ENCODE measurements around the gene TRIM37. TPM values are rescaled to one million over a fixed set of nuclear protein-coding genes. Genes with fewer than 3 reads are reported as not detected.

TRIM37 gene
- polyA plus RNA-seq, 4 donors = 25.3 to 30.7 (median 26.4) TPM

- DNase-seq (ENCODE audit: low read depth in 4 of 4, low spot score in 3 of 4) = no peak
Measured at GRCh38 chr17:59049798-59050197, 56.9 kb downstream of the TRIM37 start.

GRCh38 chr17:59047616-59048015, 59.1 kb downstream of the TRIM37 start:
- DNase-seq (ENCODE audit: low read depth in 4 of 4, low spot score in 3 of 4) = no peak

- DNase-seq (ENCODE audit: low read depth in 4 of 4, low spot score in 3 of 4) = no peak
Measured at GRCh38 chr17:59046192-59046591, 60.5 kb downstream of the TRIM37 start.

DNA sequence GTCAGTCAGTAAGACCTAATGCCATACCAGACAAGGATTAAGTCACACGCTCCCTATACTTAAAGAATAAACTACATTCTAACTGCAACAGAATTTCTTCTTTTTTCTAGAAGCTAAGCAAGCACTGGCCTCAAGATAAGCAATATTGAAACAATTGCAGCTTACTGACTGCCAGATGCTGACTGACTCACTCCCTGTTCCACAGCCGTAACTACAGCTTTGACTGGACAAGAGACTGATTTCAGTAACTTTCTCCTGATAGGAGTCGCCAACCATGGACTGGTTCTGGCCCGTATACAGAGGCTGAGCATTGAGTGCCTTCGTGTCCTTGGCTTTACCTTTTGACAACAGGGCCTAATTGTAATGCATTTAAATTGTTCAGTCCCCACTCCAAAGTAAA, 67.9 kb downstream of the TRIM37 start:
- no peak for DNase-seq (ENCODE audit: low read depth in 4 of 4, low spot score in 3 of 4)

DNA sequence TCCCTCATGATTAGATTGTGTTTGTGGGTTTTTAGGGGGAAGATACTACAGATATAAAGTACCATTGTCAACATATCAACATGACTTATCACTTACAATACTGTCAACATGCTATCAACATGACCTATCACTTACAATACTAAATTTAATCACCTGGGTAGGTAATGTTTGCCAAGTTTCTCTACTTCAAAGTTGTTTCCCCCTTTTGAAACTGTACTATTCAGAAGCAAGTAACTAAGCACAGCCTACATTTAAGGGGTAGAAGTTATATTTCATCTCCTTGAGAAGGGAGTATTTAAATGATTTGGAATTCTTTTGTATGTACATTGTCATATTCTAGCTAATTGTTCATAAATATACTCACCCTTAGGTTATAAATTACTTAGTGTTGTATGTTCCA, 68.7 kb downstream of the TRIM37 start:
- DNase-seq (ENCODE audit: low read depth in 4 of 4, low spot score in 3 of 4) = no peak

DNA sequence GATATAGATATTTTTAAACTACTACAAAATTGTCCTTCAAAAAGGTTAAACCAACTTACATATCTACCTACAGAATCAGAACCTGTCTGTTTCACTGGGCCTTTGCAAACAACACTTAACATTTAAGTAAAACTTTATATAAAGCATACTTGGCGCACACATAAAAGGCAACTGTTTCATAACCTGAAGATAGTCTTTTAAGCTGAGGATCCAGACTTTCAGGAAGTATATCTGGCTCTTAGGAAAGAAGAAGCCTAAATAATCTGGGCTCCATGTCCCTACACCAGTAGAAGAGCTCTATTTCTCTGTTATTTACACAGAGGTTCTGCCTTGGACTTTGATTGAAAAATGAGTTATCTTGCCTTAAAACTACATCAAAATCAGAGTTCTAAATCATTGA, 75.9 kb downstream of the TRIM37 start:
- DNase-seq (ENCODE audit: low read depth in 4 of 4, low spot score in 3 of 4) = no peak

DNA sequence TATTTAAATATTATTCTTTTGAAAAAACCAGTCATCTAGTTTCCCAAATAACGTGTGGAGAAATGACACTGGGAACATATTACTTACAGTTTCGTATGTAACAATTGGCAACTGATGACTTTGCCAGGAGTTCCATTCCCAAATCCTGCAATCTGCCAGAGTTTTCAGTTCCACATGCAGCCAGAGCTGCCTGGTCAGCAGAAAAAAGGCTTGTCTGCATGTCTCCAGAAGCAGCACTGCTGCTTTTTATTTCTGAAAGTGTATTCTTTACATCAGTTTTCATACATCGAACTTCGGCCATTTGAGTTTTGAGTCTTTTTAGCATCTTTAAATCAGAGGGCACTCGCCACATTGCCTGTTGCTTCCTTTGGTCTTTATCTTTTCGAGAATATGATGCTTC, 78.4 kb downstream of the TRIM37 start:
- DNase-seq (ENCODE audit: low read depth in 4 of 4, low spot score in 3 of 4) = no peak

DNA sequence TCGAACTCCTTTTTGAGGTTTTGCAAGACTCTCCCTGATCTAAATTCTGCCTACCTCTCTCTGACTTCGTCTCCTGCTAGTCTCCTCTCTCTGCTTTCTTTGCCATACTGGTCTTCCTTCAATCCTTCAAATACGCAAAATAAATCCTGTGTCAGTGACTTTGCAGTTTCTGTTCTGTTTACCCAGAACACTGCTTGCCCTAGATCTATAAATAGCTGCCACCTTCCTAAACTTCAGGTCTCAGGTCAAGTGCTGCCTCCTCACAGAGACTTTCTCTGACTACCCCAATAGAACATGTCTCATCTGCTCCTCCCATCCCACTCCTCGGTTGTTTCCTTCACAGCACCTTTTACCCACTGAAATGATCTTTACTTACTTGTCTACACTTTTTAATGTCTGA, 78.9 kb downstream of the TRIM37 start:
- no peak for DNase-seq (ENCODE audit: low read depth in 4 of 4, low spot score in 3 of 4)

GRCh38 chr17:59026176-59026939, 80.3 kb downstream of the TRIM37 start:
- DNase-seq (ENCODE audit: low read depth in 4 of 4, low spot score in 3 of 4) = no peak

- no peak for DNase-seq (ENCODE audit: low read depth in 4 of 4, low spot score in 3 of 4)
Measured at GRCh38 chr17:59024916-59025315, 81.8 kb downstream of the TRIM37 start.

GRCh38 chr17:59018019-59018418, 88.7 kb downstream of the TRIM37 start:
- DNase-seq (ENCODE audit: low read depth in 4 of 4, low spot score in 3 of 4) = no peak

DNA sequence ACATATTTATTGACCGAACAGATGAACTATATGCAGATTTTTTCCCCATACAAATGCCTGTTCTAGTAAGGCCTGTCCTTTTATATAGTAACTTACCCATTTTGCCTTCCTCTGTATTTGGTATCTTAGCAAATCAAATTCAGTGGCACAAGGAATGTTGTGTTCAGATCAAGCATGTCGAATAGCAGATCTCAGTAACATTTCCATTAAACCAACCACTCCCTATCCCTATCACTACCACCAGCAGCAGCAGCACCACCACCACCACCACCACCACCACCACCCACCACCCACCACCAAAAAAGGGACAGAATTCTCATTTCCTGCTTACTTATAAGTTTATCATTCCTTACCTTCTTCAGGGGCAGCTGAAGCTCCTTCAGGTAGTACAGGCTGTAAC, 94.7 kb downstream of the TRIM37 start:
- no peak for DNase-seq (ENCODE audit: low read depth in 4 of 4, low spot score in 3 of 4)

DNA sequence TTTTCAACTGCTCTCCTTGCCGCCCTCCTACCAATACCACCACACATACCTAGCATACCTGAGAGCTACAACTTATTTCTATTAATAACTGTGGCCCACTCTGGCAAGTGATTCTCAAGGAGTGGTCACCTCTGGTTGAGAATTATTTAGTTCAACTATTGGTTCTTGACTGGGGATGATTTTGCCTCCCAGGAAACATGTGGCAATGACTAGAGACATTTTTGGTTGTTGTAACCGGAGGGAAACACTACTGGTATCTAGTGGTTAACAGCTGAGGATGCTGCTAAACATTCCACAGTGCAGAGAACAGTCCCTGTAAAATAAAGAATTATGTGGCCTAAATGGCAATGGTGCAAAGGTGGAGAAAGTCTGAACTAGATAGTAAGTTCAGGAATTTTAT, 96.7 kb downstream of the TRIM37 start:
- DNase-seq (ENCODE audit: low read depth in 4 of 4, low spot score in 3 of 4) = no peak

DNA sequence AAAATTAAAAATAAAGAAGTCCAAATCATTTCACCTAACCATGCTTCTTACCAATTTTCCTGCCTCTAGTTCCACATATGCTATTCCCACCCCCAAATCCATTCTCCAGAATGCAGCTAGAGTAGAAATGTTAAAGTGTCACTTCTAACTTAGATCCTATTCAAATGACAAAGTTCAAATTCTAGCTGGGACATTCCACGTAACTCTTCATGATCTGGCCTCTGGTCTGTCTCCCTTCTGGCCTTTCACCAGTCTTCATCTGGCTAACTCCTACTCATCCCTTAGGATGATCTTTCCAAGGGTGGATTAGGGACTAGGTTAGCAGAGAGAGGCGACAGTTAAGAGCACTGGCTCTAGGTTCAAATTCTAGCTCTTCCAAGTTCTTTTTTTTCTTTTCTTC, 97.9 kb downstream of the TRIM37 start:
- DNase-seq (ENCODE audit: low read depth in 4 of 4, low spot score in 3 of 4) = no peak

GRCh38 chr17:59007995-59008394, 98.7 kb downstream of the TRIM37 start:
- no peak for DNase-seq (ENCODE audit: low read depth in 4 of 4, low spot score in 3 of 4)

GRCh38 chr17:59004338-59005111, 102.2 kb downstream of the TRIM37 start:
- peak in 3 of 4 donors; percentile 34 to 48 (median 40) for DNase-seq (ENCODE audit: low read depth in 4 of 4, low spot score in 3 of 4)

GRCh38 chr17:59003860-59004259, 102.8 kb downstream of the TRIM37 start:
- DNase-seq (ENCODE audit: low read depth in 4 of 4, low spot score in 3 of 4) = no peak

DNA sequence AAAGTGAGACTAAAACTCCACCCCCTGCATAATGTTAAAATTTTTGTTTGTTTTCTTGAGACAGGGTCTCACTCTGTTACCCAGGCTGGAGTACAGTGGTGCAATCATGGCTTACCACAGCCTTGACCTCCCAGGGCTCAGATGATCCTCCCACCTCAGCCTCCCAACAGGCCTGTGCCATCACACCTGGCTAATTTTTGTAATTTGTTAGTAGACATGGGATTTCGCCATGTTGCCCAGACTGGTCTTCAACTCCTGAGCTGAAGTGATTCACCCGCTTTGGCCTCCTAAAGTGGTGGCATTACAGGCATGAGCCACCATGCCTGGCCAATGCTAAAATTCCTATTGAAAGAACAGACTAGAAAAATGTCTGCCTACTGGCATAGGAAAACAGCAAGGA, 103.8 kb downstream of the TRIM37 start:
- DNase-seq (ENCODE audit: low read depth in 4 of 4, low spot score in 3 of 4) = no peak

- no peak for DNase-seq (ENCODE audit: low read depth in 4 of 4, low spot score in 3 of 4)
Measured at GRCh38 chr17:59002126-59002525, 104.6 kb downstream of the TRIM37 start.

GRCh38 chr17:59001158-59001814, 105.4 kb downstream of the TRIM37 start:
- peak in 3 of 4 donors; percentile 20 to 43 (median 32) for DNase-seq (ENCODE audit: low read depth in 4 of 4, low spot score in 3 of 4)

- no peak for DNase-seq (ENCODE audit: low read depth in 4 of 4, low spot score in 3 of 4)
Measured at GRCh38 chr17:59000022-59000421, 106.7 kb downstream of the TRIM37 start.

DNA sequence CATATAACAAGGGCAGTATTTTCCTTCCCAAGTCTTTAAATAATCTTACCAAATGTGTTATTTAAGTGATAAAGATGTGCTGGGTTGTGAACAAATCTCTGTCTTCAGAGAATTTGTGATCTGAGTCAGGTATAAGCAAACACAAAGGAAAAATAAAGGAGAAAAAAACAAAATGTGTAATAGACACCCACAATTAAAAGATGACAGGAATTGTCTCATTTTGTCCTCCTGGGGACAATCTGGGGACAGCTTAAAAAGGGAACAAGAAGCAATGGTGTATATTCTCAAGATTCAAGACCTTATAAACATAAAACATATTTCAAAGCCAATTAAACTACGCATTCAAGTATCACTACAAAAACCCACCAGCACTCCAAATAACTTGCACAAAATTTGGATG, 107.2 kb downstream of the TRIM37 start:
- no peak for DNase-seq (ENCODE audit: low read depth in 4 of 4, low spot score in 3 of 4)

Data from left renal pelvis (tissue), 4 donors.